Muscle layer of duodenum (tissue), 2 donors: ENCODE data around the gene ERN1.
"Not testable (repeated sequence)": the region's sequence is repeated elsewhere in the genome, so short reads cannot be mapped to it uniquely, and the experiment has no call there.

Source experiments
- H3K27ac ChIP-seq: one replicate; pipeline ENCODE4 v1.7.0; 2013; ENCODE audit warnings: mild to moderate bottlenecking, low read length
- H3K27me3 ChIP-seq: one replicate; pipeline ENCODE4 v1.7.0; 2013; ENCODE audit warnings: low read depth, mild to moderate bottlenecking, control low read depth, low read length
- H3K36me3 ChIP-seq, 2 donors: one replicate each; pipeline ENCODE4 v1.7.0; 2013; ENCODE audit warnings: low read length in 2 of 2, control low read depth in 1 of 2, mild to moderate bottlenecking in 1 of 2; ENCODE audit not compliant: insufficient read depth in 2 of 2, control insufficient read depth in 1 of 2
- H3K4me1 ChIP-seq, 2 donors: one replicate each; pipeline ENCODE4 v1.7.0; 2013; ENCODE audit warnings: low read length in 2 of 2, mild to moderate bottlenecking in 2 of 2, control low read depth in 1 of 2, moderate library complexity in 1 of 2; ENCODE audit not compliant: insufficient read depth in 2 of 2, control insufficient read depth in 1 of 2
- H3K4me3 ChIP-seq, 2 donors: one replicate each; pipeline ENCODE4 v1.7.0; 2013; ENCODE audit warnings: low read length in 2 of 2, low read depth in 1 of 2, mild to moderate bottlenecking in 1 of 2
- H3K9me3 ChIP-seq, 2 donors: one replicate each; pipeline ENCODE4 v1.7.0; 2013; ENCODE audit warnings: low read length in 2 of 2, control low read depth in 1 of 2, mild to moderate bottlenecking in 1 of 2; ENCODE audit not compliant: control insufficient read depth in 1 of 2
- donor health status: healthy.

ERN1 gene

GRCh38 chr17:64167666-64168065, 37.7 kb upstream of the ERN1 start:
- H3K27ac ChIP-seq, H3K27me3 ChIP-seq: not testable (repeated sequence)
- peaks cover 14 to 27% of the 10 kb centered on the region in 2 donors for H3K36me3 ChIP-seq

GRCh38 chr17:64166876-64167275, 36.9 kb upstream of the ERN1 start:
- Histone ChIP-seq H3K9me3 (no peaks in the 10 kb centered on the region), H3K27ac (no peak overlapping the region), H3K36me3 (peaks cover 14 to 27% of the 10 kb centered on the region in 2 donors), H3K4me3 (no peak overlapping the region), H3K4me1 (no peaks in the 10 kb centered on the region), H3K27me3 (no peaks in the 10 kb centered on the region)

More at GRCh38 chr17:64167666-64168065, 37.7 kb upstream of the ERN1 start:
- not testable (repeated sequence) for H3K4me1 ChIP-seq, H3K9me3 ChIP-seq, H3K4me3 ChIP-seq

- H3K36me3 ChIP-seq = peaks cover 8 to 22% of the 10 kb centered on the region in 2 donors
- H3K27me3 ChIP-seq = no peaks in the 10 kb centered on the region
- H3K4me1 ChIP-seq = no peaks in the 10 kb centered on the region
- H3K27ac ChIP-seq = no peak overlapping the region
- H3K4me3 ChIP-seq = no peak overlapping the region
- H3K9me3 ChIP-seq = no peaks in the 10 kb centered on the region
These were observed 35.4 kb upstream of the ERN1 start for GRCh38 chr17:64165347-64165746.

DNA sequence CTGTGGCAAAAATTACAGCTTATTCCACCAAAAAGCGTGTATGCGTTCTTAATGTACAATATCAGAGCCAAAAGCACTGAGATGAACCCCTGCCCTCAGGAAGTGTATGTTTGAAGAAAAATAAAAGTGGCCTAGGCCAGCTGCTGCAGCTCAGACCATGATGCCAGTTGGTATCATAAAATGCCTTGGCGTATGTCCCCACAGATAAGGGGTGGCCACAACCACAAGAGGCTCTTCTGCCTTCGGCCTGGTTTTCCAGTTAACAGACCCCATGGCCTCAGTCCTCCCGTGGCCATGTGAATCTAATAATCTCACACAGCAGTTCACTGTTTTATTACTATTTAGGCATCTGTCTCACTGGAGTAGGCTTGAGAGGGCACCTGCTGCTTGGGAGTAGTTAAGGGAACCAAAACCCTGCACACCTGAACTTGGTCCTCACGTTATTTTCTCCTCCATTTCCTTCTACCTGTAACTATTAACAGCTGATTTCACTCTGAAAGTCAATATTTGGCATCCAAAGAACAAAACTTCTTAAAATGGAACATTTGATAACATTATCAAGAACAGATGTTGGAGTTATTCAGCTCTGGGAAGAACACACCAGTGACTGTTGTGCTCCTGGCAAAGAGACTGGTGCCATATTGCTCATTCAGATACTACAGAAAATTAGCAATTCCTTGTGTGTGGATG, 34.8 kb upstream of the ERN1 start:
- H3K36me3 ChIP-seq = peaks cover 8 to 18% of the 10 kb centered on the region in 2 donors

GRCh38 chr17:64163468-64163867, 33.5 kb upstream of the ERN1 start:
- Histone ChIP-seq H3K27me3 (no peaks in the 10 kb centered on the region), H3K27ac (no peak overlapping the region), H3K4me1 (no peaks in the 10 kb centered on the region), H3K36me3 (peaks cover 9 to 18% of the 10 kb centered on the region in 2 donors), H3K9me3 (no peaks in the 10 kb centered on the region), H3K4me3 (no peak overlapping the region)

More for the DNA sequence above, 34.8 kb upstream of the ERN1 start:
- Histone ChIP-seq H3K9me3 (no peaks in the 10 kb centered on the region), H3K4me1 (no peaks in the 10 kb centered on the region), H3K4me3 (no peak overlapping the region), H3K27ac (no peak overlapping the region), H3K27me3 (no peaks in the 10 kb centered on the region)

DNA sequence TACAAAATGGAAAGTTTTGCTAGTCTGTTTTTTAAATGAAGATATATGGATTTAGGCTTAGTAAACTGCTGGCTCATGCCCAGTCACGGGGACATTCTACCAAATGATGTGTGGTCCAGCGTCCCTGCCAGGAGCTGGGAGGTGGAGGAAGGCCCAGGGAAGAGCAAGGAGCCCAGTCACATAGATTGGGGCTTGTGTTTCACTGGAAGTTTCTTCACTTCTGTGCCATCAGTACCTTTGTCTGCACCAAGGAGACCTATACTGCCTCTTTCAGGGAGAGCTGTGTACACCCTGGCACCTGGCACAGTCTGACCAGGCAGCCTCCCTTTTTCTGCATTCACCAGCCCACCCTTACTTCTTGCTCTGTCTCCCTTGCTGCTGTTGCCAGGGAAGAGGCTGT, 32.6 kb upstream of the ERN1 start:
- H3K27me3 ChIP-seq = no peaks in the 10 kb centered on the region
- H3K4me1 ChIP-seq = no peaks in the 10 kb centered on the region
- H3K27ac ChIP-seq = no peak overlapping the region

GRCh38 chr17:64161380-64162176, 31.6 kb upstream of the ERN1 start:
- no peak overlapping the region for H3K27ac ChIP-seq
- peaks cover 0 to 1% of the 10 kb centered on the region in 2 donors for H3K4me1 ChIP-seq
- H3K36me3 ChIP-seq = peaks cover 10 to 15% of the 10 kb centered on the region in 2 donors
- H3K27me3 ChIP-seq = no peaks in the 10 kb centered on the region
- no peak overlapping the region for H3K4me3 ChIP-seq
- no peaks in the 10 kb centered on the region for H3K9me3 ChIP-seq

More for the DNA sequence above, 32.6 kb upstream of the ERN1 start:
- H3K9me3 ChIP-seq = no peaks in the 10 kb centered on the region
- H3K4me3 ChIP-seq = no peak overlapping the region
- H3K36me3 ChIP-seq = peaks cover 14 to 15% of the 10 kb centered on the region in 2 donors

- H3K4me1 ChIP-seq = peaks cover 0 to 9% of the 10 kb centered on the region in 2 donors
- peaks cover 6% of the 10 kb centered on the region in 2 donors for H3K36me3 ChIP-seq
- no peaks in the 10 kb centered on the region for H3K9me3 ChIP-seq
- no peaks in the 10 kb centered on the region for H3K27me3 ChIP-seq
- no peak overlapping the region for H3K27ac ChIP-seq
- H3K4me3 ChIP-seq = no peak overlapping the region
These were observed 30.4 kb upstream of the ERN1 start for GRCh38 chr17:64160378-64160777.

DNA sequence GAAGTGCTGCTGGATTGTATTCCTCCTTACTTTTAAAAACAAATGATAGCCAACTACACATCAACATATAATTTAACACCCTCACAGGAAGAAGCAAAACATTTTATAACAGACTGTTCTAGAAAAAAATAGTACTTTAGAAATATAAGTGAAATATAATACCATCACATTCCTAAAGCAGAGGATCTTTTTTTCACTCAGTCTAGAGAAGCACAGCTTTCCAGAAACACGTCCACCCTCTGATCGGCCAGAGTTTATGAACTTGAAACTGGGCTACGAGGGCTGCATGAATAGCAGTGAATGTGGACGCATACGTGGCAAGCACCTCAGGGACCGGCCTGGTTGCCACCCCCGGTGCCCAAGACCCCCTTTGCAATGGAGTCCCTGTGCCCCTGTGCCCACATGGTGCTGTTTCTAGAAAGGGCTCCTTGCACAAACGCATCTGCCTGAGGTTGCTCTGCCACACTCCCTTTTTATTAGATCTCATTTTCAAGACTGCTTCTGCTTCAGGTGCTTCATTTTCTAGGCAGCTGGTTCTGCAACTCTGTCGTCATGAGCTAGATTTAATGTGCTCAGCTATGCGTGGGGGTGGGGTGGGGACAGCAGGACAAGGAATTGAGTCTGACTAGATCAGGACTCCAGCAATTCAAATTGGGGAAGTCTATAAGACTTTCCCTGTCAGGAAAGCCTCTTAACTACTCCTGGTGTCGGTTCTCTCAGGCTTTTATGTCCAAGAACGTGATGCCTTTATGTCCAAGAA, 29.1 kb upstream of the ERN1 start:
- Histone ChIP-seq H3K9me3 (no peaks in the 10 kb centered on the region), H3K4me1 (peaks cover 0 to 9% of the 10 kb centered on the region in 2 donors), H3K27me3 (no peaks in the 10 kb centered on the region), H3K4me3 (no peak overlapping the region), H3K27ac (no peak overlapping the region), H3K36me3 (peaks cover 6% of the 10 kb centered on the region in 2 donors)

DNA sequence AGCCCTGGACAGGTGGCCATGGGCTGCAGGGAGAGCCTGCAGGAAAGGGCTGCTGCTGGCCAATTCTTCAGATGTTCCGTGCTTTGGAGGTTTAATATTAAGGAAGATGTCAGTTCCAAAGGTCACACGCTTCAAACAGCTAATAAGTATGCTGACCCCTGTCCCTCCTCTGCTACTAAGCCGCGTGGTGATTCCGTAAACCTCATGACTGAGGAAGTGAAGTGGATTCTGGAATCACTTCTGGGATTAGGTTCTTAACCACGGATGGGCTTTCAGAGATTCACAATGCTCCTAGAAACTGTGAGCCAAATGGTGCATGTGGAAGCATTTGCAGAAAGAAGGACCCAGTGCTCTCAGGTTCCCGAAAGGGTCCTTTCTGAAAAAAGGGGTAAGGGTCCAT, 28.5 kb upstream of the ERN1 start:
- peaks cover 6 to 7% of the 10 kb centered on the region in 2 donors for H3K36me3 ChIP-seq
- H3K4me3 ChIP-seq = no peak overlapping the region
- peaks cover 0 to 9% of the 10 kb centered on the region in 2 donors for H3K4me1 ChIP-seq
- no peaks in the 10 kb centered on the region for H3K27me3 ChIP-seq
- no peak overlapping the region for H3K27ac ChIP-seq
- H3K9me3 ChIP-seq = no peaks in the 10 kb centered on the region

DNA sequence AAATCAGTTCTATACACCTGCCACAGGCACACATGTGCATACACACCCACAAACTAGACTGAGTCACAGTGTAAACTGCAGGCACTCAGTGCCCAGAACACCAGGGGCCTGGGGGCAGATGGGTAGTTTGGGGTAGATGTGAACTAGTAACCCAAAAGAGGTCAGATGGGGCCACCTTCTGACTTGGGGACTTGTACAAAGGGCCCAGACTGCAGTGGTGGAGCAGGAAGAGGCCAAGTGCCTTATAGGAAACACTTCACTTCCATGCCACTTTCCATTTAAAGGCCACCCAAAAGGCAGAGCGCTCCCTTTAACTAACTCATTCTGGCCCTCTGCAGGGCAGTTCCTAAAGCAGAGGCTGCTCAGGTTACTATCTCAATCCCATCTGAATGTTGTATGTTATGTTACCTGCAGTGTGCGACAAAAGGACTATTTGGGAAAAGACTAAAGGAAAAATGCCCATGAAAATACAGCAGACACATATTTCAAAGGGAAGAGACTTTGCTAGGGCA, 27.8 kb upstream of the ERN1 start:
- no peaks in the 10 kb centered on the region for H3K27me3 ChIP-seq
- H3K27ac ChIP-seq = no peak overlapping the region
- peaks cover 7 to 12% of the 10 kb centered on the region in 2 donors for H3K36me3 ChIP-seq
- H3K9me3 ChIP-seq = no peaks in the 10 kb centered on the region
- H3K4me3 ChIP-seq = no peak overlapping the region
- peaks cover 0 to 9% of the 10 kb centered on the region in 2 donors for H3K4me1 ChIP-seq
